Psoas muscle (tissue), 8 donors: ENCODE data around the gene DDIT3. TPM values are rescaled to one million over a fixed set of nuclear protein-coding genes. Genes with fewer than 3 reads are reported as not detected.

Experiments used
- ATAC-seq, 4 donors: fragments of 200-7000 bp; cut with Tn5 transposase; one replicate each; pipeline ENCODE4 v1.9.1; 2020; ENCODE audit warnings: moderate library complexity in 3 of 4, mild to moderate bottlenecking in 2 of 4
- DNase-seq, 2 donors: peaks; one replicate each; pipeline ENCODE4 v3.0.0-alpha.2; 2020
- H3K27ac ChIP-seq: fragments of 200-600 bp; one replicate; pipeline ENCODE4 v1.8.0; 2022
- H3K27me3 ChIP-seq, 3 donors: fragments of 200-600 bp in 1 of 3; one replicate each; pipeline versions ENCODE4 v1.6.1 to v1.8.0; 2013 to 2022; ENCODE audit warnings: low read length in 2 of 3, mild to moderate bottlenecking in 2 of 3, moderate library complexity in 1 of 3; ENCODE audit not compliant: insufficient read depth in 3 of 3
- H3K36me3 ChIP-seq, 2 donors: fragments of 200-600 bp in 1 of 2; one replicate each; pipeline versions ENCODE4 v1.6.1 to v1.8.0; 2013 to 2022; ENCODE audit warnings: low read depth in 1 of 2, mild to moderate bottlenecking in 1 of 2, moderate library complexity in 1 of 2; ENCODE audit not compliant: insufficient read depth in 1 of 2
- H3K4me1 ChIP-seq: fragments of 200-600 bp; one replicate; pipeline ENCODE4 v1.8.0; 2022
- H3K4me3 ChIP-seq: fragments of 200-600 bp; one replicate; pipeline ENCODE4 v1.8.0; 2022; ENCODE audit warnings: mild to moderate bottlenecking
- H3K9me3 ChIP-seq: fragments of 200-600 bp; one replicate; pipeline ENCODE4 v1.8.0; 2022
- WGBS, 3 donors: extraction: QIAGEN DNeasy Blood & Tissue Kit; methylation state at CpG; one replicate each; pipeline versions ENCODE4 v1.1.6 to v1.1.7; 2013; 5-methylcytosine and 5-hydroxymethylcytosine counted together
- intact Hi-C, 2 donors: fragments of 100-400 bp; cut with DNase I; formaldehyde crosslinking; loops; one replicate each; pipeline versions ENCODE4 v1.11.0 to v1.14.2; 2022
- polyA plus RNA-seq, 3 donors: library from polyadenylated mRNA; stranded (reverse); fragments of 200-250 nt; gene quantifications; one replicate each; pipeline ENCODE4 v1.2.3, GENCODE V29; 2013
- total RNA-seq, 4 donors: library from RNA; stranded (reverse); fragmentation: NEBNext Ultra II Directional in 2 of 4; extraction: Animal tissue kit (Norgen Biotek cat#: 25700) in 2 of 4; gene quantifications; one replicate each; pipeline versions ENCODE4 v1.2.1 to v1.2.4, GENCODE V29; 2021 to 2023
- TF ChIP-seq, protein P1 (sequence below): fragments of 200-600 bp; IDR thresholded peaks from one replicate; pipeline ENCODE4 v1.8.0; 2022; ENCODE audit warnings: antibody characterized with exemption
- donor health status: healthy with polysubstance abuse.
- donor health status: DM: no; HTN: no; CAD: no; lungs with moderate emphysema.
- donor health status: Bipolar disorder and iron deficiency.
- donor health status: healthy.
- donor health status: DM: yes; HTN: yes; CAD: no.
- donor health status: DM: no; HTN: no; CAD: no.
- donor health status: DM: no; HTN: no; CAD: no.
- donor health status: DM: yes; HTN: yes; CAD: no.

DDIT3 gene
- total and polyA plus RNA-seq, 7 donors, result 11.1 to 224 (median 59.5) TPM

GRCh38 chr12:57522011-57522886 lies 1.9 kb upstream of the DDIT3 start, which contains the start of gene MBD6:
MBD6 (plus strand) TSS chr12:57522824; CDS start chr12:57524304, 1,480 bp downstream.
- intact Hi-C loops, result loop anchor here in 1 of 2 donors (5.0 kb wide), 1 partner anchor 35 kb away; the partner anchor contains the start of gene MARS1
- Histone ChIP-seq H3K4me1 (peaks cover 47% of the 10 kb centered on the region), H3K27me3 (no peaks in the 10 kb centered on the region), H3K4me3 (peak within 1 kb of the TSS; percentile 96), H3K27ac (peak within 1 kb of the TSS; percentile 100), H3K36me3 (peaks cover 4 to 42% of the 10 kb centered on the region in 2 donors), H3K9me3 (no peaks in the 10 kb centered on the region)
- WGBS, 3 donors, result 1% methylated on average over 21 to 57 of the region's 57 CpGs
- peak; percentile 41 to 62 (median 52) for ATAC-seq
- peak; percentile 94 to 97 for DNase-seq
- TF ChIP-seq, protein P1, sequence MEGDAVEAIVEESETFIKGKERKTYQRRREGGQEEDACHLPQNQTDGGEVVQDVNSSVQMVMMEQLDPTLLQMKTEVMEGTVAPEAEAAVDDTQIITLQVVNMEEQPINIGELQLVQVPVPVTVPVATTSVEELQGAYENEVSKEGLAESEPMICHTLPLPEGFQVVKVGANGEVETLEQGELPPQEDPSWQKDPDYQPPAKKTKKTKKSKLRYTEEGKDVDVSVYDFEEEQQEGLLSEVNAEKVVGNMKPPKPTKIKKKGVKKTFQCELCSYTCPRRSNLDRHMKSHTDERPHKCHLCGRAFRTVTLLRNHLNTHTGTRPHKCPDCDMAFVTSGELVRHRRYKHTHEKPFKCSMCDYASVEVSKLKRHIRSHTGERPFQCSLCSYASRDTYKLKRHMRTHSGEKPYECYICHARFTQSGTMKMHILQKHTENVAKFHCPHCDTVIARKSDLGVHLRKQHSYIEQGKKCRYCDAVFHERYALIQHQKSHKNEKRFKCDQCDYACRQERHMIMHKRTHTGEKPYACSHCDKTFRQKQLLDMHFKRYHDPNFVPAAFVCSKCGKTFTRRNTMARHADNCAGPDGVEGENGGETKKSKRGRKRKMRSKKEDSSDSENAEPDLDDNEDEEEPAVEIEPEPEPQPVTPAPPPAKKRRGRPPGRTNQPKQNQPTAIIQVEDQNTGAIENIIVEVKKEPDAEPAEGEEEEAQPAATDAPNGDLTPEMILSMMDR, result no peak

DNA sequence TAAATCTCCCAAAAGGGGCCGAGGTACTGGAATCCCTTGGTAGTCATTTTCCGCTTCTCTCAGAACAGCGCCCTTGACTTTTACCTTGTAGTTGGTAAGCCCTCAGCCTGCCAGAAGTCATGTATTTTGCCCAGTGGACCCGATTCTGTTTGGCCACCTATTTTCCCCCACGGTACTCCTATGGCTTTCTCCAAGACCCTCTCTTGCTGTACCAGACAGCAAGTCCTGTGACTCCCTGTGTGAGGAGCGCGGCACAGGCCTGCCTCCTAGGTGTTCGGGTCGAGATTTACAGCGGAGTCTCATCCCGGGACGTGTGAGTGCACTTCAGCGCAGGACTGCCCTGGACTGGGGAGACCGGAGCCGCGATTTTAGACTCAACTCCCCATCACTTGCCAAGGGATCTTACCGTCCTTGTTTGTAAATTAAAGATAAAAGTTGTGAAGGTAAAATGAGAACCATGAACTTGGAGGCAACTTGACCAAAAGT lies 1.3 kb upstream of the DDIT3 start:
- ATAC-seq, result peak in 2 of 4 donors; percentile 12 to 22
- no peaks in the 10 kb centered on the region for H3K9me3 ChIP-seq
- DNase-seq, result peak; percentile 49 to 69
- TF ChIP-seq, protein P1, result no peak
- H3K27ac ChIP-seq, result peak overlapping the region; percentile 100
- H3K36me3 ChIP-seq, result peaks cover 5 to 42% of the 10 kb centered on the region in 2 donors
- H3K4me3 ChIP-seq, result peak overlapping the region; percentile 96
- 29 to 40% (median 30%) methylated on average over 17 of the region's 17 CpGs for WGBS, 3 donors
- intact Hi-C loops, result loop anchor here in 1 of 2 donors (5.0 kb wide), 1 partner anchor 34 kb away; the partner anchor contains the start of gene MARS1
- H3K27me3 ChIP-seq, result no peaks in the 10 kb centered on the region
- H3K4me1 ChIP-seq, result peaks cover 50% of the 10 kb centered on the region

GRCh38 chr12:57519796-57520052 lies 590 bp downstream of the DDIT3 start:
- TF ChIP-seq, protein P1, result no peak
- H3K9me3 ChIP-seq, result no peaks in the 10 kb centered on the region
- H3K4me3 ChIP-seq, result peak overlapping the region; percentile 96
- H3K27me3 ChIP-seq, result no peaks in the 10 kb centered on the region
- DNase-seq (no peak), ATAC-seq (no peak)
- H3K4me1 ChIP-seq, result peaks cover 47% of the 10 kb centered on the region
- 0% methylated on average over 8 of the region's 8 CpGs for WGBS, 3 donors
- peaks cover 11 to 43% of the 10 kb centered on the region in 2 donors for H3K36me3 ChIP-seq
- peak overlapping the region; percentile 100 for H3K27ac ChIP-seq
- intact Hi-C loops, result loop anchor here in 1 of 2 donors (5.0 kb wide), 1 partner anchor 32 kb away; the partner anchor contains the start of gene MARS1

GRCh38 chr12:57518920-57519795 lies 1.2 kb downstream of the DDIT3 start:
- intact Hi-C loops, result no loop called here
- H3K27me3 ChIP-seq, result no peaks in the 10 kb centered on the region
- H3K4me3 ChIP-seq, result peak overlapping the region; percentile 96
- peak overlapping the region; percentile 100 for H3K27ac ChIP-seq
- WGBS, 3 donors, result 14 to 27% (median 17%) methylated on average over 7 of the region's 7 CpGs
- TF ChIP-seq, protein P1, result no peak
- ATAC-seq (no peak), DNase-seq (peak; percentile 55 to 76)
- H3K4me1 ChIP-seq, result peaks cover 42% of the 10 kb centered on the region
- peaks cover 11 to 43% of the 10 kb centered on the region in 2 donors for H3K36me3 ChIP-seq
- no peaks in the 10 kb centered on the region for H3K9me3 ChIP-seq
